Lung (tissue), 12 donors: ENCODE measurements around the gene SULT2B1. TPM values are rescaled to one million over a fixed set of nuclear protein-coding genes. Genes with fewer than 3 reads are reported as not detected.

Experiments used
- ATAC-seq: fragments of 200-7000 bp; cut with Tn5 transposase; one replicate; pipeline ENCODE4 v1.9.1; 2020; ENCODE audit warnings: moderate number of reproducible peaks; ENCODE audit not compliant: insufficient read depth, low FRiP score
- DNase-seq, 3 donors: peaks; one replicate each; pipeline ENCODE4 v3.0.0-alpha.2; 2013 to 2017
- H3K27ac ChIP-seq, 2 donors: one replicate each; pipeline ENCODE4 v1.5.1; 2013; ENCODE audit warnings: mild to moderate bottlenecking in 2 of 2, moderate library complexity in 2 of 2, control low read depth in 1 of 2, inconsistent platforms in 1 of 2, low read depth in 1 of 2, low read length in 1 of 2
- H3K27me3 ChIP-seq, 3 donors: one replicate each; pipeline ENCODE4 v1.5.1; 2013; ENCODE audit warnings: low read length in 2 of 3; ENCODE audit not compliant: control insufficient read depth in 3 of 3, insufficient read depth in 3 of 3
- H3K36me3 ChIP-seq, 4 donors: one replicate each; pipeline ENCODE4 v1.5.1; 2013; ENCODE audit warnings: low read length in 4 of 4, mild to moderate bottlenecking in 1 of 4, moderate library complexity in 1 of 4; ENCODE audit not compliant: control insufficient read depth in 4 of 4, insufficient read depth in 4 of 4
- H3K4me1 ChIP-seq, 5 donors: one replicate each; pipeline ENCODE4 v1.5.1; 2013; ENCODE audit warnings: low read length in 5 of 5, mild to moderate bottlenecking in 2 of 5, moderate library complexity in 1 of 5; ENCODE audit not compliant: control insufficient read depth in 5 of 5, insufficient read depth in 5 of 5
- H3K4me3 ChIP-seq: one replicate; pipeline ENCODE4 v1.5.1; 2013; ENCODE audit warnings: mild to moderate bottlenecking, control low read depth, moderate library complexity
- H3K9ac ChIP-seq, 2 donors: one replicate each; pipeline ENCODE4 v1.5.1; 2013; ENCODE audit warnings: low read length in 2 of 2, control low read depth in 1 of 2; ENCODE audit not compliant: insufficient read depth in 1 of 2
- H3K9me3 ChIP-seq, 4 donors: one replicate each; pipeline ENCODE4 v1.5.1; 2013; ENCODE audit warnings: low read length in 3 of 4, mild to moderate bottlenecking in 1 of 4, moderate library complexity in 1 of 4; ENCODE audit not compliant: control insufficient read depth in 4 of 4, insufficient read depth in 3 of 4
- WGBS, 2 donors: extraction: QIAGEN DNeasy Blood & Tissue Kit; methylation state at CpG; one replicate each; pipeline ENCODE4 v1.1.7; 2013; 5-methylcytosine and 5-hydroxymethylcytosine counted together
- polyA plus RNA-seq, 2 donors: library from polyadenylated mRNA; stranded (reverse); fragments of 200-250 nt; gene quantifications; one replicate each; pipeline ENCODE4 v1.2.1, GENCODE V29; 2013
- total RNA-seq, 2 donors: library from RNA; depleted of rRNA in 1 of 2; stranded (reverse); fragments of >200 nt in 1 of 2; gene quantifications; one replicate each; pipeline ENCODE4 v1.2.1, GENCODE V29; 2014 to 2021
- TF ChIP-seq, protein P1 (sequence below): IDR thresholded peaks from 2 replicates; pipeline ENCODE4 v1.5.1; 2012; ENCODE audit warnings: mild to moderate bottlenecking; ENCODE audit errors: control extremely low read depth, extremely low read depth
- donor health status: control.
- donor health status: control.
- donor health status: Bipolar disorder and iron deficiency.
- donor health status: healthy.
- donor health status: DM: yes; HTN: yes; CAD: no.

Gene SULT2B1
- total and polyA plus RNA-seq, 4 donors = 1.2 to 22.9 (median 10.7) TPM

- H3K36me3 ChIP-seq = no peaks in the 10 kb centered on the region
- TF ChIP-seq, protein P1, sequence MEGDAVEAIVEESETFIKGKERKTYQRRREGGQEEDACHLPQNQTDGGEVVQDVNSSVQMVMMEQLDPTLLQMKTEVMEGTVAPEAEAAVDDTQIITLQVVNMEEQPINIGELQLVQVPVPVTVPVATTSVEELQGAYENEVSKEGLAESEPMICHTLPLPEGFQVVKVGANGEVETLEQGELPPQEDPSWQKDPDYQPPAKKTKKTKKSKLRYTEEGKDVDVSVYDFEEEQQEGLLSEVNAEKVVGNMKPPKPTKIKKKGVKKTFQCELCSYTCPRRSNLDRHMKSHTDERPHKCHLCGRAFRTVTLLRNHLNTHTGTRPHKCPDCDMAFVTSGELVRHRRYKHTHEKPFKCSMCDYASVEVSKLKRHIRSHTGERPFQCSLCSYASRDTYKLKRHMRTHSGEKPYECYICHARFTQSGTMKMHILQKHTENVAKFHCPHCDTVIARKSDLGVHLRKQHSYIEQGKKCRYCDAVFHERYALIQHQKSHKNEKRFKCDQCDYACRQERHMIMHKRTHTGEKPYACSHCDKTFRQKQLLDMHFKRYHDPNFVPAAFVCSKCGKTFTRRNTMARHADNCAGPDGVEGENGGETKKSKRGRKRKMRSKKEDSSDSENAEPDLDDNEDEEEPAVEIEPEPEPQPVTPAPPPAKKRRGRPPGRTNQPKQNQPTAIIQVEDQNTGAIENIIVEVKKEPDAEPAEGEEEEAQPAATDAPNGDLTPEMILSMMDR = no peak
- peaks cover 0 to 4% (median 0%) of the 10 kb centered on the region in 3 donors for H3K27me3 ChIP-seq
- WGBS, 2 donors = 92 to 94% methylated on average over 11 of the region's 11 CpGs
- H3K27ac ChIP-seq = no peak overlapping the region
- H3K9ac ChIP-seq = no peak overlapping the region
- ATAC-seq = no peak
- H3K4me1 ChIP-seq = peaks cover 0 to 2% (median 0%) of the 10 kb centered on the region in 5 donors
- DNase-seq = no peak
- H3K4me3 ChIP-seq = no peak overlapping the region
- peaks cover 0 to 5% (median 0%) of the 10 kb centered on the region in 4 donors for H3K9me3 ChIP-seq
Observed at GRCh38 chr19:48561412-48561811, 9.4 kb downstream of the SULT2B1 start.

DNA sequence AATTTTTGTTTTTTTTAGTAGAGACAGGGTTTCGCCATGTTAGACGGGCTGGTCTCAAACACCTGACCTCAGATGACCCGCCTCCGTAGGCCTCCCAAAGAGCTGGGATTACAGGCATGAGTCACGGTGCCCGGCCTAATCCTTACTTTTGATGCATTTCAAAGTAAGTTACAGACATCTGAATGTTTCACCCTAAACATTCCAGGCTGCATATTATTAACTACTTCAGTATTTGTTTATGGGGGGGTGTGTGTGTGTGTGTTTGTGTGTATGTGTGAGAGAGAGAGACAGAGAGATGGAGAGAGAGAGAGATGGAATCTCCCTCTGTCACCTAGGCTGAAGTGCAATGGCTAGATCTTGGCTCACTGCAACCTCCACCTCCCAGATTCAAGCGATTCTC lies 13.1 kb downstream of the SULT2B1 start:
- Histone ChIP-seq H3K9me3 (peaks cover 0 to 2% (median 0%) of the 10 kb centered on the region in 4 donors), H3K9ac (no peak overlapping the region), H3K4me3 (no peak overlapping the region), H3K27ac (no peak overlapping the region), H3K36me3 (no peaks in the 10 kb centered on the region), H3K27me3 (peaks cover 0 to 4% (median 0%) of the 10 kb centered on the region in 3 donors), H3K4me1 (peaks cover 0 to 8% (median 0%) of the 10 kb centered on the region in 5 donors)
- ATAC-seq = no peak
- WGBS, 2 donors = 73 to 87% methylated on average over 7 of the region's 7 CpGs
- TF ChIP-seq, protein P1 = no peak
- no peak for DNase-seq

GRCh38 chr19:48568345-48568886 lies 16.4 kb downstream of the SULT2B1 start:
- TF ChIP-seq, protein P1 = no peak
- Histone ChIP-seq H3K27ac (peak overlapping the region; percentile 6 to 54), H3K27me3 (no peaks in the 10 kb centered on the region), H3K4me1 (peaks cover 0 to 8% (median 0%) of the 10 kb centered on the region in 5 donors), H3K9ac (peak overlapping the region in 1 of 2 donors; percentile 2), H3K4me3 (no peak overlapping the region), H3K9me3 (no peaks in the 10 kb centered on the region), H3K36me3 (no peaks in the 10 kb centered on the region)
- DNase-seq = peak; percentile 23 to 55 (median 54)
- ATAC-seq = peak; percentile 87
- WGBS, 2 donors = 8 to 9% methylated on average over 19 of the region's 19 CpGs

GRCh38 chr19:48569814-48570213 lies 17.8 kb downstream of the SULT2B1 start:
- no peak overlapping the region for H3K27ac ChIP-seq
- WGBS, 2 donors = 54 to 60% methylated on average over 11 of the region's 11 CpGs

More at GRCh38 chr19:48569814-48570213, 17.8 kb downstream of the SULT2B1 start:
- no peak for ATAC-seq
- peak in 1 of 3 donors; percentile 24 for DNase-seq
- Histone ChIP-seq H3K4me3 (no peak overlapping the region), H3K9me3 (no peaks in the 10 kb centered on the region), H3K9ac (no peak overlapping the region), H3K4me1 (peaks cover 0 to 8% (median 0%) of the 10 kb centered on the region in 5 donors), H3K36me3 (no peaks in the 10 kb centered on the region), H3K27me3 (no peaks in the 10 kb centered on the region)
- TF ChIP-seq, protein P1 = no peak
